ENCODE results near the gene IL25. TPM values are rescaled to one million over a fixed set of nuclear protein-coding genes. Genes with fewer than 3 reads are reported as not detected.

Gene IL25
- total and polyA plus RNA-seq, 2 of the 13 experiments (the other 11 are each of a cell fraction or from before 2014, with no cell fraction given), result not detected

DNA sequence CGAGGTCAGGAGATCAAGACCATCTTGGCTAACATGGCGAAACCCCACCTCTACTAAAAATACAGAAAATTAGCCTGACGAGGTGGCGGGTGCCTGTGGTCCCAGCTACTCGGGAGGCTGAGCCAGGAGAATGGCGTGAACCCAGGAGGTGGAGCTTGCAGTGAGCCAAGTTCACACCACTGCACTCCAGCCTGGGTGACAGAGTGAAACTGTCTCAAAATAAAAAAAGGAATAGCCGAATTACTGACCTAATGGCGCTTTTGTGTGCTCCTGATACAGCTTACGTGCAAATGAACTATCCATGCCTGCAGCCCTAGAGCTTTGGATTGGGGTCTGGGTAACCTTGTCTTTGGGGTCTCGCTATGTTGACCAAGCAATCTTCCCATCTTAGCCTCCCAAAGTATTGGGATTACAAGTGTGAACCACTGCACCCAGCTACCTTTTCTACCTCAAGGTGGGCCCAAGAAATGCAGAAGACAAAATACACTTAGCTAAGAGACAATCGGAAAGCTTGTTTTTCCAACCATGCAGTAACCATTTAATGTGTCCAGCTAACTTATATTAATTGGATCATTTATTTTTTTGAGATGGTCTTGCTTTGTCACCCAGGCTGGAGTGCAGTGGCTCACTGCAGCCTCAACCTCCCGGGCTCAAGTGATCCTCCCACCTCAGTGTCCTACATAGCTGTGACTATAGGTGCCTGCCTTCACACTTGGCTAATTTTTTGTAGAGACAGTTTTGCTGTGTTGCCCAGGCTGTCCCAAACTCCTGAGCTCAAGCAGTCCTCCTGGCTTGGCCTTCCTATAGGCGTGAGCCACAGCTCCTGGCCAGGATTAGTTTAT, 45.9 kb upstream of the IL25 start (continued):
- no peak for TF ChIP-seq ZNF274 (CRISPR knock-in tag; IDR thresholded peaks at IDR 0.05)
- TF ChIP-seq AKAP8 (CRISPR knock-in tag; IDR thresholded peaks at IDR 0.05), result peak; percentile 73; the same call in 1 of the 2 replicates
- no peak for TF ChIP-seq SCMH1 (CRISPR knock-in tag; IDR thresholded peaks at IDR 0.05; ENCODE audit: borderline replicate concordance)
- TF ChIP-seq ZNF207 (IDR thresholded peaks at IDR 0.05; ENCODE audit: borderline replicate concordance), result no peak
- no peak for TF ChIP-seq ZNF251 (CRISPR knock-in tag; IDR thresholded peaks at IDR 0.05)
- TF ChIP-seq, protein P1, sequence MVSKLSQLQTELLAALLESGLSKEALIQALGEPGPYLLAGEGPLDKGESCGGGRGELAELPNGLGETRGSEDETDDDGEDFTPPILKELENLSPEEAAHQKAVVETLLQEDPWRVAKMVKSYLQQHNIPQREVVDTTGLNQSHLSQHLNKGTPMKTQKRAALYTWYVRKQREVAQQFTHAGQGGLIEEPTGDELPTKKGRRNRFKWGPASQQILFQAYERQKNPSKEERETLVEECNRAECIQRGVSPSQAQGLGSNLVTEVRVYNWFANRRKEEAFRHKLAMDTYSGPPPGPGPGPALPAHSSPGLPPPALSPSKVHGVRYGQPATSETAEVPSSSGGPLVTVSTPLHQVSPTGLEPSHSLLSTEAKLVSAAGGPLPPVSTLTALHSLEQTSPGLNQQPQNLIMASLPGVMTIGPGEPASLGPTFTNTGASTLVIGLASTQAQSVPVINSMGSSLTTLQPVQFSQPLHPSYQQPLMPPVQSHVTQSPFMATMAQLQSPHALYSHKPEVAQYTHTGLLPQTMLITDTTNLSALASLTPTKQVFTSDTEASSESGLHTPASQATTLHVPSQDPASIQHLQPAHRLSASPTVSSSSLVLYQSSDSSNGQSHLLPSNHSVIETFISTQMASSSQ (IDR thresholded peaks at IDR 0.05; ENCODE audit: low read depth), result peak; percentile 41; the same call in 1 of the 2 replicates
- TF ChIP-seq, protein P1 (CRISPR knock-in tag; IDR thresholded peaks at IDR 0.05; ENCODE audit: borderline replicate concordance), result 0 out of 2 replicates have a peak, but pooled peaks have one; percentile 34
- TF ChIP-seq, protein P2, sequence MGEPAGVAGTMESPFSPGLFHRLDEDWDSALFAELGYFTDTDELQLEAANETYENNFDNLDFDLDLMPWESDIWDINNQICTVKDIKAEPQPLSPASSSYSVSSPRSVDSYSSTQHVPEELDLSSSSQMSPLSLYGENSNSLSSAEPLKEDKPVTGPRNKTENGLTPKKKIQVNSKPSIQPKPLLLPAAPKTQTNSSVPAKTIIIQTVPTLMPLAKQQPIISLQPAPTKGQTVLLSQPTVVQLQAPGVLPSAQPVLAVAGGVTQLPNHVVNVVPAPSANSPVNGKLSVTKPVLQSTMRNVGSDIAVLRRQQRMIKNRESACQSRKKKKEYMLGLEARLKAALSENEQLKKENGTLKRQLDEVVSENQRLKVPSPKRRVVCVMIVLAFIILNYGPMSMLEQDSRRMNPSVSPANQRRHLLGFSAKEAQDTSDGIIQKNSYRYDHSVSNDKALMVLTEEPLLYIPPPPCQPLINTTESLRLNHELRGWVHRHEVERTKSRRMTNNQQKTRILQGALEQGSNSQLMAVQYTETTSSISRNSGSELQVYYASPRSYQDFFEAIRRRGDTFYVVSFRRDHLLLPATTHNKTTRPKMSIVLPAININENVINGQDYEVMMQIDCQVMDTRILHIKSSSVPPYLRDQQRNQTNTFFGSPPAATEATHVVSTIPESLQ (CRISPR knock-in tag; conservative IDR thresholded peaks at IDR 0.05), result no peak
- TF ChIP-seq, protein P3, sequence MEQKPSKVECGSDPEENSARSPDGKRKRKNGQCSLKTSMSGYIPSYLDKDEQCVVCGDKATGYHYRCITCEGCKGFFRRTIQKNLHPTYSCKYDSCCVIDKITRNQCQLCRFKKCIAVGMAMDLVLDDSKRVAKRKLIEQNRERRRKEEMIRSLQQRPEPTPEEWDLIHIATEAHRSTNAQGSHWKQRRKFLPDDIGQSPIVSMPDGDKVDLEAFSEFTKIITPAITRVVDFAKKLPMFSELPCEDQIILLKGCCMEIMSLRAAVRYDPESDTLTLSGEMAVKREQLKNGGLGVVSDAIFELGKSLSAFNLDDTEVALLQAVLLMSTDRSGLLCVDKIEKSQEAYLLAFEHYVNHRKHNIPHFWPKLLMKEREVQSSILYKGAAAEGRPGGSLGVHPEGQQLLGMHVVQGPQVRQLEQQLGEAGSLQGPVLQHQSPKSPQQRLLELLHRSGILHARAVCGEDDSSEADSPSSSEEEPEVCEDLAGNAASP (CRISPR knock-in tag; IDR thresholded peaks at IDR 0.05; ENCODE audit: borderline replicate concordance), result no peak
- TF ChIP-seq, protein P4, sequence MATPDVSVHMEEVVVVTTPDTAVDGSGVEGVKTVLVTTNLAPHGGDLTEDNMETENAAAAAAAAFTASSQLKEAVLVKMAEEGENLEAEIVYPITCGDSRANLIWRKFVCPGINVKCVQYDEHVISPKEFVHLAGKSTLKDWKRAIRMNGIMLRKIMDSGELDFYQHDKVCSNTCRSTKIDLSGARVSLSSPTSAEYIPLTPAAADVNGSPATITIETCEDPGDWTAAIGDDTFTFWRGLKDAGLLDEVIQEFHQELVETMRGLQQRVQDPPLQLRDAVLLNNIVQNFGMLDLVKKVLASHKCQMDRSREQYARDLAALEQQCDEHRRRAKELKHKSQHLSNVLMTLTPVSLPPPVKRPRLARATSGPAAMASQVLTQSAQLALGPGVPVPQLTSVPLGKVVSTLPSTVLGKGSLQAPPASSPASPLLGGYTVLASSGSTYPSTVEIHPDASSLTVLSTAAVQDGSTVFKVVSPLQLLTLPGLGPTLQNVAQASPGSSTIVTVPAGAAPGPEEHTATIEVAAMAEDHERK (CRISPR knock-in tag; IDR thresholded peaks at IDR 0.05; ENCODE audit: low read depth), result no peak
- TF ChIP-seq MXD4 (CRISPR knock-in tag; IDR thresholded peaks at IDR 0.05), result no peak
- TF ChIP-seq ZNF788 (CRISPR knock-in tag; IDR thresholded peaks at IDR 0.05; ENCODE audit: borderline replicate concordance), result no peak
- TF ChIP-seq RAD51 (IDR thresholded peaks at IDR 0.05; ENCODE audit: borderline replicate concordance), result no peak
- no peak for TF ChIP-seq ZNF570 (CRISPR knock-in tag; IDR thresholded peaks at IDR 0.05; ENCODE audit: borderline replicate concordance)
- TF ChIP-seq, protein P5, sequence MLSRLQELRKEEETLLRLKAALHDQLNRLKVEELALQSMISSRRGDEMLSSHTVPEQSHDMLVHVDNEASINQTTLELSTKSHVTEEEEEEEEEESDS (CRISPR knock-in tag; IDR thresholded peaks at IDR 0.05; ENCODE audit: borderline replicate concordance), result no peak
- TF ChIP-seq KLF9 (CRISPR knock-in tag; IDR thresholded peaks at IDR 0.05; ENCODE audit: low read depth), result no peak
- TF ChIP-seq KLF11 (CRISPR knock-in tag; IDR thresholded peaks at IDR 0.05), result no peak
- no peak for TF ChIP-seq SMAD3 (CRISPR knock-in tag; IDR thresholded peaks at IDR 0.05)
- no peak for TF ChIP-seq CEBPG (CRISPR knock-in tag; IDR thresholded peaks at IDR 0.05)
- TF ChIP-seq MTA3 (CRISPR knock-in tag; IDR thresholded peaks at IDR 0.05), result no peak
- no peak for TF ChIP-seq ZNF557 (CRISPR knock-in tag; IDR thresholded peaks at IDR 0.05)
- no peak for TF ChIP-seq ZNF605 (CRISPR knock-in tag; IDR thresholded peaks at IDR 0.05)

Data from HepG2 (cell line).